GM10847 (cell line): ENCODE data around the gene CLDN14.

Experiments used
- POLR2A ChIP-seq: IDR thresholded peaks from 2 replicates; pipeline ENCODE4 v1.6.1; 2011; ENCODE audit not compliant: insufficient read length; ENCODE audit errors: extremely low read depth

CLDN14 gene

DNA sequence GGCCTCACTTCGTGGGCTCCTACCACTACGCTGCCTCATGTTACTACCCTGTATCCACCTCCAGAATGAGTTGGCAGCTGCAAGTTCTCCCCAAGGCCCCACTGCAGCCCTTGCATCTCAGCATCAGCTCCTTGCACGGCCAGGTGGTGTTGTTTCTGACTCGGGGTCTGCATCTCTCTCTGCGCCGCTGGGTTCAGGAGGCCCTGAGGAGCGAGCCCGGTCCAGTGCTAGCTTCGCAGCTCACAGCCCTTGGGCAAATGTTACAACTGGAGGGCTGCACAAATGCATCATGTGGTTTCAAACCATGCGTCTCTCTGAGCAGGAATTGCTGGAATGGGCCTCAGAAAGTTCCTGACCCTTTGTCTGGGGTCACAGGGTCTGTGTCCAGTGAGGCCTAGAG lies 3.2 kb upstream of the CLDN14 start:
- no peak for TF ChIP-seq POLR2A

- no peak for TF ChIP-seq POLR2A
Observed at GRCh38 chr21:36482673-36483072, 2.8 kb upstream of the CLDN14 start.

DNA sequence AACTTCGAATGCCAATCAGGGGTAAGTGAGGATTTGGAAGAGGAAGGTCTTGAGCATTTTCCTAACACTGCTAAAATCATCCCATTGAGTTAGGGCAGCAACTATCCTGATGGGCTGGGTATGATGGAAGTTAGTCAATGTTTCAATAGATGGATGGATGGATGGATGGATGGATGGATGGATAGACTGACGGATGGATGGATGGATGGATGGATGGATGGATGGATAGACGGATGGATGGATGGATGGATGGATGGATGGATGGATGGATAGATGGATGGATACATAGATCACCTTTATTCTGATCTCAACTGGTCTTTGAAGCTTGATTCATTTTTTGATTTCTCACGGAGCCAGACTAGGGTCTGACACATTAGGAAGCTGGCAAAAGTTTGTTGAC lies 2.3 kb upstream of the CLDN14 start:
- TF ChIP-seq POLR2A = no peak

DNA sequence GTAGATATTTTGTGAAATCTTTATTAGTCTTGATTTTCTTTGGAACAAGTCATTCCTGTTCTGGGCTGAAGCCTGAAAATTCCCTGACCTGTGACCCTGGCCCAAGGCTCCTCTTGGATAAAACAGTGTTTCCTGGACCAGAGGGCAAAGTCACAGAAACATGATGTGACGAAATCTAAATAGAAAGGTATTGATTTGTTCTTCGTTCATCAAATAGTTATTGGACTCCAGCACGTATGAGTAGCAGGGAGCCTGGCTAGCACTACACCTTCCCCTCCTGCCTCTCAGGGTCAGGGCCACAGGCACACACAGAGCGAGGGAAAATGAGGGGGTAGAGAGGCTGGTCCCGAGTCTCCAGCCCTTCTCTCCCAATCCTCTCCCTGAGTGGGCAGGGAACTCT lies 1.7 kb upstream of the CLDN14 start:
- no peak for TF ChIP-seq POLR2A

GRCh38 chr21:36480618-36481017 lies 696 bp upstream of the CLDN14 start:
- TF ChIP-seq POLR2A = no peak

GRCh38 chr21:36478941-36479340 lies 981 bp downstream of the CLDN14 start:
- TF ChIP-seq POLR2A = no peak

- TF ChIP-seq POLR2A = no peak
Observed at GRCh38 chr21:36478207-36478701, 1.7 kb downstream of the CLDN14 start.

- no peak for TF ChIP-seq POLR2A
Observed at GRCh38 chr21:36477559-36477958, 2.4 kb downstream of the CLDN14 start.

DNA sequence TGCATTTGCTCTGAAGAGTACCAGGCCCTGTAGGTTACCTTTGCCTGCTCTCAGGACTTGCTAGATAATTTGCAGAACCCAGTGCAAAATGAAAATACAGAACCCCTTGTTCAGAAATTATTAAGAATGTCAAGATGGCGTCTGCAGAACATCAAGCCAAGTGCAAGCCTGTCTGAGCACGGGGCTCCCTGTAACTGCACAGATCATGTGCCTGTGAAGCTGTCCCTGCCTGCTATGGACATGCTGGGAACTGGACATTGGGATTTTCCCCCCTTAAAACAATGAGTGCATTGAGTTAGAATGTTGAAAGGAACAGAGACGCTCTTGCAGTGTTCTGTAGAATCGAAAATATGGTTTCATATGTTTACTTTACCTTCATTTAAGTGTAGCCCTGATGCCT lies 2.9 kb downstream of the CLDN14 start:
- no peak for TF ChIP-seq POLR2A

GRCh38 chr21:36474591-36474990 lies 5.3 kb downstream of the CLDN14 start:
- no peak for TF ChIP-seq POLR2A

DNA sequence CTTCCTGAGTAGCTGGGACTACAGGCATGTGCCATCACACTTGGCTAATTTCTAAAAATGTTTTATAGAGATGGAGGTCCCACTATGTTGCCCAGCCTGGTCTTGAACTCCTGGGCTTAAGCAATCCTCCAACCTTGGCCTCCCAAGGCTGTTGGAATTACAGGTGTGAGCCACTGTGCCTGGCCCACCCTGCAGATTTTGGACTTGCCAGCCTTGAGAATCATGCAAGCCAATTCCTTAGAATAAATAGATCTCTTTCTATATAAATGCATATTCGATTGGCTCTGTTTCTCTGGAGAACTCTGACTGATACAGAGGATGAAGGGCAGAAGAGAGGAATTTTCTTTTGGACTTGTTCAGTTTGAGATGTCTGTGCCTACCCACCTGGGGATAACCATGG lies 6.7 kb downstream of the CLDN14 start:
- TF ChIP-seq POLR2A = no peak

DNA sequence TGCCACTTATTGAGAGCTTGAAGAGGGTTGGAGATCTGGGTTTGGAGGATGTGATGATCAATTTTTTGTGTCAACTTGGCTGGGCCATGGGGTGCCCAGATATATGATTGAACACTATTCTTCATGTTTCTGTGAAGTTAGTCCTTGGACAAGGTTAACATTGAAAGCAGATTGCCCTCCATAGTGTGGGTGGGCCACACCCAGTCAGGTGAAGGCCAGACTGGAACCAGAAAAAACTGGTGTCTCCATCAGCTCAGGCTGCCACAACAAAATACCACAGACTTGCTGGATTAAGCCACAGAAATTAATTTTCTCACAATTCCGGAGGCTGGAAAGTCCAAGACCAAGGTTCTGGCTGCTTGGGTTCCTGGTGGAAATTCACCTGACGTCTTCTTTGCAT lies 7.5 kb downstream of the CLDN14 start:
- no peak for TF ChIP-seq POLR2A

- no peak for TF ChIP-seq POLR2A
Observed at GRCh38 chr21:36471254-36471723, 8.6 kb downstream of the CLDN14 start.

GRCh38 chr21:36470294-36470693 lies 9.6 kb downstream of the CLDN14 start:
- no peak for TF ChIP-seq POLR2A

DNA sequence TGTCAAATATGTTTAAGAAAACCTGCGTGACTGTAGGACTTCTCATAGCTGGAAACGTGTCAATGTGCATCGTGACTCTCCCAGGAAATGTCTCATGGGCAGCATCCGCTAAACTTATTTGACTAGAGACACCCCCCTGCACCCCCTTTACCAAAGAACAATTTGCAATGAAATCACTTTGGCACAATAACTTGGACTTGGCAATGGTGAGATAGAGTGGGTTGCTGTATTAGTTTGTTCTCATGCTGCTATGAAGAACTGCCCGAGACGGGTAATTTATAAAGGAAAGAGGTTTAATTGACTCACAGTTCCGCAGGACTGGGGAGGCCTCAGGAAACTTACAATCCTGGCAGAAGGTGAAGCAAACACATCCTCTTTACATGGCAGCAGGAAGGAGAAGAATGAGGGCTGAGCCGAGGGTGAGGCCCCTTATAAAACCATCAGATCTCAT lies 13.8 kb downstream of the CLDN14 start:
- no peak for TF ChIP-seq POLR2A

- TF ChIP-seq POLR2A = no peak
Observed at GRCh38 chr21:36465478-36465877, 14.4 kb downstream of the CLDN14 start.

DNA sequence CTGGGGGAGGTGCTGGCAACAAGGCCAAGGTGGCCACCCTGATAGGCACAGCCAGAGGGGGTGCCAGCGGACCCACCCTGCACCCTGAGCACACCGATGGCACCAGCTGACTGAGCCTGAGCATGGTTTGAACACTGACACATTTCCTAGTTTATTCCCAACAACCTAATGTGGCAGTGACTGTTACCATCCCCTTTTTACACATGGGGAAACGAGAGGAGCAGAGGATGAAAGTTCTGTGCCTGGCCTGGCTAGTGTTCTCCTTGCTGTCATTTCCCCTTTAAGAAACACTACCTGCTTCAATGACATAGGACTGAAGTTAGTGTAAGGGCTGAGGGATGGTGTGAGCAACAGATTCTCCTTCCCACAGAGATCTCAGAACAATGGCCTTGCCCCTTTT lies 15.3 kb downstream of the CLDN14 start:
- no peak for TF ChIP-seq POLR2A

- no peak for TF ChIP-seq POLR2A
Observed at GRCh38 chr21:36463991-36464390, 15.9 kb downstream of the CLDN14 start.
